Liver (tissue), 9 donors: ENCODE measurements around the gene SEMA4D. TPM values are rescaled to one million over a fixed set of nuclear protein-coding genes. Genes with fewer than 3 reads are reported as not detected.

Experiments used
- DNase-seq: peaks from one replicate; pipeline ENCODE4 v3.0.0-alpha.2; 2017; ENCODE audit warnings: low spot score
- H3K27ac ChIP-seq, 2 donors: one replicate each; pipeline ENCODE4 v1.7.0; 2013; ENCODE audit warnings: inconsistent platforms in 2 of 2, low read length in 2 of 2, control low read depth in 1 of 2, low read depth in 1 of 2, mild to moderate bottlenecking in 1 of 2
- H3K27me3 ChIP-seq, 4 donors: one replicate each; pipeline versions ENCODE4 v1.6.1 to v1.7.0; 2013; ENCODE audit warnings: low read length in 3 of 4, inconsistent platforms in 1 of 4, mild to moderate bottlenecking in 1 of 4, moderate library complexity in 1 of 4; ENCODE audit not compliant: control insufficient read depth in 4 of 4, insufficient read depth in 4 of 4
- H3K36me3 ChIP-seq, 4 donors: one replicate each; pipeline versions ENCODE4 v1.6.1 to v1.7.0; 2013; ENCODE audit warnings: low read length in 3 of 4, mild to moderate bottlenecking in 3 of 4, low read depth in 1 of 4, moderate library complexity in 1 of 4; ENCODE audit not compliant: control insufficient read depth in 4 of 4, insufficient read depth in 3 of 4
- H3K4me1 ChIP-seq, 4 donors: one replicate each; pipeline versions ENCODE4 v1.6.1 to v1.7.0; 2013; ENCODE audit warnings: low read length in 3 of 4, mild to moderate bottlenecking in 3 of 4, moderate library complexity in 1 of 4; ENCODE audit not compliant: control insufficient read depth in 4 of 4, insufficient read depth in 4 of 4
- H3K4me3 ChIP-seq, 3 donors: one replicate each; pipeline versions ENCODE4 v1.6.1 to v1.7.0; 2013; ENCODE audit warnings: low read length in 3 of 3, control low read depth in 1 of 3, low read depth in 1 of 3, mild to moderate bottlenecking in 1 of 3
- H3K9ac ChIP-seq, 2 donors: one replicate each; pipeline ENCODE4 v1.7.0; 2013; ENCODE audit warnings: low read length in 2 of 2, mild to moderate bottlenecking in 2 of 2, moderate library complexity in 2 of 2, control low read depth in 1 of 2, low read depth in 1 of 2
- H3K9me3 ChIP-seq, 4 donors: one replicate each; pipeline versions ENCODE4 v1.6.1 to v1.7.0; 2013; ENCODE audit warnings: low read length in 3 of 4; ENCODE audit not compliant: control insufficient read depth in 4 of 4
- ATF3 ChIP-seq: IDR thresholded peaks from 2 replicates; pipeline ENCODE4 v1.6.1; 2016; ENCODE audit warnings: antibody characterized with exemption
- EGR1 ChIP-seq, 2 donors: IDR thresholded peaks; 2 replicates each; pipeline ENCODE4 v1.6.1; 2016 to 2018; ENCODE audit warnings: antibody characterized with exemption in 2 of 2, low read depth in 2 of 2
- FOXA1 ChIP-seq: IDR thresholded peaks from 2 replicates; pipeline ENCODE4 v1.6.1; 2016; ENCODE audit warnings: antibody characterized with exemption
- FOXA2 ChIP-seq: IDR thresholded peaks from 2 replicates; pipeline ENCODE4 v1.6.1; 2016; ENCODE audit warnings: antibody characterized with exemption
- HNF4A ChIP-seq, 2 donors: conservative IDR thresholded peaks; 2 replicates each; pipeline ENCODE4 v1.6.1; 2016; ENCODE audit warnings: antibody characterized with exemption in 2 of 2, mild to moderate bottlenecking in 2 of 2
- MAX ChIP-seq: IDR thresholded peaks from 2 replicates; pipeline ENCODE4 v1.6.1; 2016; ENCODE audit warnings: antibody characterized with exemption
- NR2F2 ChIP-seq: IDR thresholded peaks from 2 replicates; pipeline ENCODE4 v1.6.1; 2016; ENCODE audit warnings: antibody characterized with exemption
- RAD21 ChIP-seq, 2 donors: IDR thresholded peaks; 2 replicates each; pipeline ENCODE4 v1.6.1; 2016; ENCODE audit warnings: antibody characterized with exemption in 2 of 2, mild to moderate bottlenecking in 2 of 2
- REST ChIP-seq: IDR thresholded peaks from 2 replicates; pipeline ENCODE4 v1.6.1; 2016; ENCODE audit warnings: antibody characterized with exemption, mild to moderate bottlenecking
- YY1 ChIP-seq: IDR thresholded peaks from 2 replicates; pipeline ENCODE4 v1.6.1; 2016; ENCODE audit warnings: antibody characterized with exemption, mild to moderate bottlenecking
- ZBTB33 ChIP-seq: IDR thresholded peaks from 2 replicates; pipeline ENCODE4 v1.6.1; 2016; ENCODE audit warnings: antibody characterized with exemption
- WGBS: extraction: QIAGEN DNeasy Blood & Tissue Kit; methylation state at CpG from one replicate; pipeline ENCODE4 v1.1.7; 2013; 5-methylcytosine and 5-hydroxymethylcytosine counted together
- polyA plus RNA-seq, 2 donors: library from polyadenylated mRNA; stranded (reverse) in 1 of 2; unstranded in 1 of 2; fragments of 200-250 nt in 1 of 2; fragments of >200 nt in 1 of 2; fragmentation: Nextera tagmentation in 1 of 2; extraction: Ambion mirVana in 1 of 2; gene quantifications; one replicate each; pipeline versions ENCODE4 v1.2.1 to v1.2.3, GENCODE V29; 2013 to 2015
- total RNA-seq, 2 donors: library from RNA; depleted of rRNA; stranded (reverse); fragments of >200 nt; gene quantifications; one replicate each; pipeline ENCODE4 v1.2.3, GENCODE V29; 2014
- donor health status: healthy.
- donor health status: healthy.
- donor health status: healthy.
- donor health status: healthy.
- donor health status: healthy.

The SEMA4D gene
- total and polyA plus RNA-seq, 4 donors = 1.4 to 12.0 (median 4.1) TPM

- H3K4me3 ChIP-seq = no peak overlapping the region
- no peak overlapping the region for H3K27ac ChIP-seq
- 76% methylated on average over 5 of the region's 5 CpGs for WGBS
- peaks cover 3 to 7% (median 5%) of the 10 kb centered on the region in 4 donors for H3K4me1 ChIP-seq
- H3K9me3 ChIP-seq = no peaks in the 10 kb centered on the region
- no peaks in the 10 kb centered on the region for H3K27me3 ChIP-seq
- TF ChIP-seq REST = no peak
- TF ChIP-seq ATF3 = no peak
- no peak for TF ChIP-seq RAD21 (IDR thresholded peaks at IDR 0.05)
- H3K36me3 ChIP-seq = no peaks in the 10 kb centered on the region
- DNase-seq = no peak
- no peak overlapping the region for H3K9ac ChIP-seq
Measured at GRCh38 chr9:89529243-89530035, 31.5 kb upstream of the SEMA4D start.

GRCh38 chr9:89528540-89528939 is 30.6 kb upstream of the SEMA4D start:
- no peak for DNase-seq
- no peak overlapping the region for H3K9ac ChIP-seq
- H3K27ac ChIP-seq = no peak overlapping the region
- no peaks in the 10 kb centered on the region for H3K36me3 ChIP-seq
- no peaks in the 10 kb centered on the region for H3K9me3 ChIP-seq
- no peaks in the 10 kb centered on the region for H3K27me3 ChIP-seq
- WGBS = 56% methylated on average over 6 of the region's 6 CpGs
- no peak for TF ChIP-seq REST
- TF ChIP-seq NR2F2 = no peak
- no peak for TF ChIP-seq ZBTB33
- TF ChIP-seq YY1 = no peak
- no peak for TF ChIP-seq HNF4A (conservative IDR thresholded peaks at IDR 0.05)
- no peak for TF ChIP-seq FOXA1
- no peak for TF ChIP-seq EGR1 (IDR thresholded peaks at IDR 0.05; ENCODE audit: low read depth in 2 of 2)
- no peak for TF ChIP-seq ATF3
- TF ChIP-seq FOXA2 = no peak
- TF ChIP-seq MAX = no peak
- H3K4me3 ChIP-seq = no peak overlapping the region
- H3K4me1 ChIP-seq = peaks cover 3 to 4% (median 3%) of the 10 kb centered on the region in 4 donors
